Ishikawa (cell line): Measurements from ENCODE around the gene APOBEC4.

Source experiments
- CEBPB ChIP-seq: IDR thresholded peaks from 2 replicates; pipeline ENCODE4 v1.6.1; 2012
- CREB1 ChIP-seq: IDR thresholded peaks from 2 replicates; pipeline ENCODE4 v1.6.1; 2012; ENCODE audit warnings: low read depth
- EGR1 ChIP-seq: IDR thresholded peaks from 2 replicates; pipeline ENCODE4 v1.6.1; 2012
- EP300 ChIP-seq: IDR thresholded peaks from 2 replicates; pipeline ENCODE4 v1.6.1; 2012; ENCODE audit warnings: borderline replicate concordance
- FOXM1 ChIP-seq: IDR thresholded peaks from 2 replicates; pipeline ENCODE4 v1.6.1; 2012; ENCODE audit warnings: low read depth, borderline replicate concordance
- NFIC ChIP-seq: IDR thresholded peaks from 2 replicates; pipeline ENCODE4 v1.6.1; 2012
- RAD21 ChIP-seq: IDR thresholded peaks from 2 replicates; pipeline ENCODE4 v1.6.1; 2012; ENCODE audit warnings: low read depth
- REST ChIP-seq: IDR thresholded peaks from 2 replicates; pipeline ENCODE4 v1.6.1; 2012; ENCODE audit warnings: low read depth, mild to moderate bottlenecking
- TAF1 ChIP-seq: IDR thresholded peaks from 2 replicates; pipeline ENCODE4 v1.6.1; 2012; ENCODE audit warnings: low read depth, mild to moderate bottlenecking
- TCF12 ChIP-seq: IDR thresholded peaks from 2 replicates; pipeline ENCODE4 v1.6.1; 2012; ENCODE audit warnings: low read depth
- TEAD4 ChIP-seq: IDR thresholded peaks from 2 replicates; pipeline ENCODE4 v1.6.1; 2012
- USF1 ChIP-seq: IDR thresholded peaks from 2 replicates; pipeline ENCODE4 v1.6.1; 2012
- YY1 ChIP-seq: IDR thresholded peaks from 2 replicates; pipeline ENCODE4 v1.6.1; 2012; ENCODE audit warnings: low read depth
- ZBTB7A ChIP-seq: IDR thresholded peaks from 2 replicates; pipeline ENCODE4 v1.6.1; 2012; ENCODE audit warnings: low read depth
- TF ChIP-seq, protein P1 (sequence below): IDR thresholded peaks from 2 replicates; pipeline ENCODE4 v1.6.1; 2012

APOBEC4 gene

DNA sequence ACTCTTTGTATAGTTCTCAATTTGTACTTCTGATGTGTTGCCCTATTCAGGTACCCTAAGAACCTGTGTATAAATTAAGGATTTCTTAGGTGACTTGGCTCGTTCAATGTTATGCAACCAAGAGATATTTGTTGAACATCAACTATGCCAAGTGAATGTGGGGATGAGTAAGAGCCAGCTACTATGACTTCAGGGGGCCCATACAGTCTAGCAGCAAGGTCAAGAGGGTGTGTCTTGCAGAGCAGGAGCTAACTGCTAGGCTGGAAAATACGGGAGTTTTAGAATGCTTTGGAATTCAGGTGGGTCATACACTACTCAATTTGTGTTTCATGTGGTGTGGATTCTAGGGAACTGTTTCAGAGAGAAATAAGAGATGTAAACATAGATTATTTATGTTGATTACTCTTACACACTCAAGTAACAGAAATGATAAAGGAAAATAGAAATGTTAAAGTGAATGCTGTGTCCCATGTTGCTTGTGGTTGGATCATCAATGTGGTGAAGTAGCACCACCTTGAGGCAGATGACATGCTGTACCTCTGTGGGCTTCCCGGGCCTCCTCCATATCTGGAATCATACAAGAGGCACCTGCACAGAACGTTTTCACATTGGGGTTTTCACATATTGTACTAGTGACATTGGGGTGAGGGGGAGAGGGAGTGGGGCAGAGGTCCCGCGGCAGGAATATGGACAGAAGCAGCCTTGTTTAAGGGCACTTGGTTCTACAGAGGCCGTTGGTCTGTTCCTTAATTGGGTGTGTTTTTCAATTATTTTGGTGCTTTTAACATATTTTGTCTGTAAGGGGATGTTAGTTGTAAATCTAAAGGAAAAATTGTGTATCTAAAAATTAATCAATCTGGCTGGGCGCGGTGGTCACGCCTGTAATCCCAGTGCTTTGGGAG lies 30.0 kb downstream of the APOBEC4 start:
- TF ChIP-seq, protein P1, sequence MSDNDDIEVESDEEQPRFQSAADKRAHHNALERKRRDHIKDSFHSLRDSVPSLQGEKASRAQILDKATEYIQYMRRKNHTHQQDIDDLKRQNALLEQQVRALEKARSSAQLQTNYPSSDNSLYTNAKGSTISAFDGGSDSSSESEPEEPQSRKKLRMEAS = no peak
- TF ChIP-seq USF1 (no peak), REST (no peak), CREB1 (no peak), TCF12 (no peak), TAF1 (no peak), RAD21 (peak; percentile 81)

DNA sequence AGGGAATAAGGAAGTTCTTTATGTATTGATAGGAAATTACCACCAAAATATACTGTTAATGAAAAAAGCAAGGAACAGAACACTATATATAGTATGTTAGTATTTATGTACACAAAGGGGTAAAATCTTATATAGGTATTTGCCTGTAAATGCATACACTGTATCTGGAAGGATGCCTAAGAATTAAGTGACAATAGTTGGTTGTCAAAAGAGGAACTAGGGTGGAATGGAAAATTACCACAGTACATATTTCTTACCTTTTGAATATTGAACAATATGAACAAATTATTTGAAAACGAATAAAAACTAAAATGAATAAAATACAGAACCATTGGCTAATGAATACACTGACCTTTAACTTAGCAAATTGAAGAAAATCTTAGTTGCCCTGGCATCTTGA lies 31.1 kb downstream of the APOBEC4 start:
- TF ChIP-seq TEAD4 (no peak), NFIC (no peak), EP300 (no peak), TCF12 (no peak), CREB1 (no peak), REST (no peak), FOXM1 (no peak)
- TF ChIP-seq, protein P1 = no peak

DNA sequence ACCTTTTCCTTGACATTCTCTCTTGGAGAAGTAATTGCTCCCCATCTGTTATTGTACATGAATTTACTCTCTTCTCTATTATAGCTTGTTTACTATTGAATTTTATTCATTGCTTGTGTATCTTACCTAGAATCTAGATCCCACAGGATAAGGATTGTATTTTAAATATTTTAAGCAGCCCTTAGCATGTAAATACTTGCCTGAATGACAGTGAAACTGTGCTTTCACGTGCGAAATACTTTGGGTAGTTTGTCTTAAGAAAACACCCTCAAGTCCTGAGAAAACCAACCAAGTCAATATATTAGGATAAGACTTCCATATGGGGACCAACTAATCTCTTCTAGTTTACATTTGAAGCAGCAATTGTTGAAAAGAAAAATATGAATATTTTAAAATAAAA lies 32.8 kb downstream of the APOBEC4 start:
- no peak for TF ChIP-seq TAF1
- no peak for TF ChIP-seq NFIC
- no peak for TF ChIP-seq EP300
- no peak for TF ChIP-seq TEAD4
- TF ChIP-seq RAD21 = no peak
- TF ChIP-seq YY1 = no peak
- TF ChIP-seq USF1 = no peak

DNA sequence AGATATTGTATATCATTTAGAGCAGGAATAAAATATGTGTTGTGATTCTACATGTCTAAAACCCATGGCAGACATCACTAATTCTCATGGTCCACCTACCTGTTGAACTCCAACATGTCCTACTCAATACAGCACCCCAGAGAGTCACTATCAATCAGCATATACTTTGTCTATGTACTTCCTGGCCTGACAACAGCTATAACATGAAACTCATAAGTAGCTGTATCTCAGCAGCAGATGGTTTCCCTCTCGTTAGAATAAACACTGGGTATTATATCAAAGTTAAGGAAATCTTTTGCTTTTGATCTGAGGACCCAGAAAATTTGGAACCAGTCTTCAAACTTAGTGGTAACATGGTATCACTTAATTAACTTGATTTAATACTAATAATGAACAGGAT lies 33.3 kb downstream of the APOBEC4 start:
- TF ChIP-seq YY1 (no peak), TEAD4 (no peak), TAF1 (no peak), EGR1 (no peak), REST (no peak), EP300 (no peak), TCF12 (no peak), RAD21 (no peak), CEBPB (no peak), ZBTB7A (no peak), CREB1 (no peak)

DNA sequence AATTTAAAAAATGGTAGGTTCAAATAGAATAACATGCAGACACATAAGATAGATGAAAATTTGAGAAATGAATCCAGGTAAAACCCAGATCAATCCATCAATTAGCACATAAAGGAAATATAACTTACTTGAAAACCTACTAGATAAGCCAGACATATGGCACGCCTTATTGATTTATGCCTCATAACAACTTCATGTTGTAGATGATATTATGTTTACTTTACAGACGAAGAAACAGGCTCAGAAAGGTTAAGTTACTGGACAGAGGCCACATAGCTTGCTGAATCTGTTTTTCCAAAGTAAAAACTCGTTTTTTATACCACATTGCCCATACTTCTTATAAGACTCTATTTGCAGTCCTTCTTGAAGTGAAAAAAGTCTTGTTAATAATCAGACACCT lies 40.7 kb downstream of the APOBEC4 start:
- TF ChIP-seq USF1 (no peak), ZBTB7A (no peak), TAF1 (no peak), CEBPB (no peak), TEAD4 (no peak), FOXM1 (no peak), CREB1 (no peak), EGR1 (no peak), NFIC (no peak), EP300 (no peak), RAD21 (no peak), YY1 (no peak), TCF12 (no peak), REST (no peak)
- TF ChIP-seq, protein P1 = no peak
